NCI-H2227 (cell line): Measurements from ENCODE around the gene BTF3L4.
A peak's percentile ranks its signal among the peaks of the same experiment; 100 is the strongest.
"Not testable (repeated sequence)": the region's sequence is repeated elsewhere in the genome, so short reads cannot be mapped to it uniquely, and the experiment has no call there.

Experiments
- DNase-seq: peaks from one replicate; lab custom pipeline; 2025; ENCODE audit not compliant: unreplicated experiment; lab: John Stamatoyannopoulos, UW

Gene BTF3L4

DNA sequence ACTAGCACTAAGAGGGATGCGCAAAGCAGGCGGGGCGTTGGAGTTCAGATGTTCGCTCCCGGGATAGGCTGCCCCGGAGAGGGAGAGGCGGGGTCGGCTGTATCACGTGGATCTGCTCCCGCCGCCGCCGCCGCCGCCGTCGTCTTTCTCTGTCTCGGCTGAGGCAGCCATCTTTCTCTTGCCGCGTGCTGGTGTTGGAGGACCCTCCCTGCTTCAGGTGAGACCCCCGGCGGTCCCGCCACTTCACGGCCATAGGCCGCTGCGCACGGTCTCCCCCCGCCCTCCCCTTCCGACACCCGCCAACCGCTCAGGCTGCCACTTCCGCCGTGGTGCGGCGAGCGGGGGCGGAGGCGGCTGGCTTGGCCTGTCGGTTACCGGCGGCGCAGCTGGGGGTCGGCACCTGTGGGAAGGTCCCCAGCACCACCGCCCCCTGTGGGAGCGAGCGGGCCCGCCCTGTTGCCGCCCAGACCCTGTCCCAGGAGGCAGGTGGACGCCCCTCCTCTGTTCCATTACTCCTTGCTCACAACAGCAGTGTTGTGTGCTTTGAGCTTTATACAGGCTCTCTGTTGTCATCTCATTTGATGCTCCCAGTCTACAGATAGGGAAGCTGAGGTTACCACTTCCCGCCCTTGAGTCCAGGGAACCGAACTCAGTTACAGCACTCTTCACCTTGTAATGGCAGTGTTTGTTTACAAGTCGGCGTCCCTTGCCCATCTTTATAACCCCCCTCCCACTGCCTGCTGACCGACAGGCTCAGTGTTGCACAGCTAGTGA lies at the start of gene BTF3L4:
Gene BTF3L4, plus strand, starts transcription at position 133 of the 774 bp plus-strand sequence. CDS start 3,553 bp downstream, outside the sequence.
- peak; percentile 97 for DNase-seq

DNA sequence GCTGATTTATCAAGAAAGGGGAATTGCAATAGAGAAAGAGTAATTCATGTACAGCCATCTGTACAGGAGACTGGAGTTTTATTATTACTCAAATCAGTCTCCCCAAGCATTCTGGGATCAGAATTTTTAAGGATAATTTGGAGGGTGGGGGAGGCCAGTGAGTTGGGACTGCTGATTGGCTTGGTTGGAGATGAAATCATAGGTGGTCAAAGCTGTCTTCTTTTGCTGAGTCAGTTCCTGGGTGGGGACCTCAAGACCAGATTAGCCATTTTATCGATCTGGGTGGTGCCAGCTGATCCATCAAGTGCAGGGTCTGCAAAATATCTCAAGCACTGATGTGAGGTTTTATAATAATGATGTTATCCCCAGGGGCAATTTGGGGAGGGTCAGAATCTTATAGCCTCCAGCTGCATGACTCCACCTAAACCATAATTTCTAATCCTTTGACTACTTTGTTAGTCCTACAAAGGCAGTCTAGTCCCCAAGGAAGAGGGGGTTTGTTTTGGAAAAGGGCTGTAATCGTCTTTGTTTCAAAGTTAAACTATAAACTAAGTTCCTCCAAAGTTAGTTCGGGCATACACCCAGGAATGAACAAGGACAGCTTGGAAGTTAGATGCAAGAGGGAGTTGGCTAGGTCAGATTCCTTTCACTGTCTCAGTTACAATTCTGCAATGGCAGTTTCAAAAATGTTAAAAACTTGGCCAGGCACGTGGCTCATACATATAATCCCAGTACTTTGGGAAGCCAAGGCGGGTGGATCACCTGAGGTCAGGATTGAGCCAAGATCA lies 48.7 kb upstream of the BTF3L4 start:
- no peak for DNase-seq

DNA sequence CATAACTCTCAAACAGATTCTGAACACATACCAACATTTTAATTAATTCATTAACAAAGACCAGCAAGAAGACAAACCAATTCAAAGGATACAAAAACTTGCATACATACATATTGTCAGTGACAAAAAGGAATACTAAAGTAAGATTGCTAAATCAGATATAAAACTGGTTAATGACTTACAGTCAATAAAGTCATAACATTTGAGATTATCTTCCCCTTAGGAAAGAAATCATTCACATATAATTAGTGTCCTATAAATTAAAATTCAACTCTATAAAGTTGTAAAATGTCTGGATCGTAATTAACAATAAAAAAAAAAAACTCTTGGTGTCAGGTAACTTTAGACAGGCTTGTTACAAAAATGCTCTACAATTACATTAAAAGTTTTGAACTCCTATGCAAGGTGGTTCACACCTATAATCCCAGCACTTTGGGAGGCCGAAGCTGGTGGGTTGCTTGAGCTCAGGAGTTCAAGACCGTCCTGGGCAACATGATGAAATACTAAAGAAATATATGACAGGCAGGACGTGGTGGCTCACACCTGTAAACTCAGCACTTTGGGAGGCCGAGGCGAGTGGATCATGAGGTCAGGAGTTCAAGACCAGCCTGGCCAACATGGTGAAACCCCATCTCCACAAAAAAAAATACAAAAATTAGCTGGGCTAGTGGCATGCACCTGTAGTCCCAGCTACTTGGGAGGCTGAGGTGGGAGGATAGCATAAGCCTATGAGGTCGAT lies 47.9 kb upstream of the BTF3L4 start:
- no peak for DNase-seq

DNA sequence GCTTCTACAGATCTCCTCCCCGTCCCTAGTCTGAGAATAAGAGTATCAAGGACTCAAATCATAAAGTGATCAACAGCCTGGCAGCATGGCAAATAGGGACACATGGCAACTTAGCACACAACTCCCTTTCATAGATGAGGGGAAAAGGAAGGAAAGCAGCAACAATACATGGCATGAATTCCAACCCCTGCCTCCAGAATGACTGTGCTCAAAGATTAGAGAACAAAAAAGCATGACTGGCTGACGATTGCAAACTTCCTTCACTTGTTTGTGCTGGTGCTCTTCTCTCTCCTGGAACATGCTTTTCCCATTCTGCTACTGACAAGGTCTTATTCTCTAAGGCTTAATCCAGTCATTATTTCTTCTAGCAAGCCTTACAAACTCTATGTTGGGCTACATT lies 34.0 kb upstream of the BTF3L4 start:
- DNase-seq = no peak

DNA sequence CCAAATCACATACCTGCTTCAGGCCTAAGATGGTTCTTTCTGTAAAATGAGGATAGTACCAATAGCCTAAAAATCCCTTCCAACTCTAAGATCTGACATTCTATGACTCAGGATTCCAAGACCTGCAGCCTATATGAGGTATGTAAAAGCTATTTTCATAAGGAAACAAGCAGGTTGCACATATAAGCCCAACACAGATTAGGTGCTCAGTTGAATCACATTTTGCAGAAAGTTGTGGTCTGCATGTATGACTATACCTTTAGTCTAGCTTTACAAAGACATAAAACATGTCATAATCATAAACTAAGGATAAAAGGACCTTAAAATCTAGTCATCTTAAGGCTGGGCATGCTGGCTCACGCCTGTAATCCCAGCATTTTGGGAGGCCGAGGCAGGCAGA lies 29.8 kb upstream of the BTF3L4 start:
- DNase-seq = no peak

DNA sequence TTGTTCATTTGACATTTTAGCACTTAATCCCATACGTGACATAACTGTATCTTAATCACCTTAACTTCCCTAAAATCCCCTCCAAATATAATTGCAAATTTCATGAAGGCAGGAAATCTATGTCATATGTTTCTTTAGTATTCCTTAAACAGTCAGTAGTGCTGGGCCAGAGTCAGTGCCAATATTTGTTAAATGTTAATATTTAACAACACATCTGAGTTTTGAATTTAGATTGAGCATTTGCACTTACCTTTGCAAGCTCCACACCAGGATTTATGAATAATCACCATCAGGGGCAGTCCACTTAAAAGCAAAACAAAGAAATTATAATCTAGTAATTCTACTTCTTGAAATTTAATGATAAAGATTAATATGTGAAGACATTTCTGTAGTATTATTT lies 27.8 kb upstream of the BTF3L4 start:
- no peak for DNase-seq

DNA sequence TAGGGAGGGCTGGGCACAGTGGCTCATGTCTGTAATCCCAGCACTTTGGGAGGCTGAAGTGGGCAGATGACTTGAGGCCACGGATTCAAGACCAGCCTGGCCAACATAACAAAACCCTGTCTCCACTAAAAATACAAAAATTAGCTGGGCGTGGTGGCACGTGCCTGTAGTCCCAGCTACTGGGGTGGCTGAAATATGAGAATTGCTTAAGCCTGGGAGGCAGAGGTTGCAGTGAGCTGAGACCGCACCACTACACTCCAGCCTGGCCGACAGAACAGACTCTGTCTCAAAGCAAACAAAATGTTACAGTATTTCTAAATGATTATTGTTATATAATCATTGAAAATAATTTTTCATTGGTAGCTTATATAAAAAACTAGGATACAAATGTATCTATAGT lies 27.3 kb upstream of the BTF3L4 start:
- DNase-seq = not testable (repeated sequence)

DNA sequence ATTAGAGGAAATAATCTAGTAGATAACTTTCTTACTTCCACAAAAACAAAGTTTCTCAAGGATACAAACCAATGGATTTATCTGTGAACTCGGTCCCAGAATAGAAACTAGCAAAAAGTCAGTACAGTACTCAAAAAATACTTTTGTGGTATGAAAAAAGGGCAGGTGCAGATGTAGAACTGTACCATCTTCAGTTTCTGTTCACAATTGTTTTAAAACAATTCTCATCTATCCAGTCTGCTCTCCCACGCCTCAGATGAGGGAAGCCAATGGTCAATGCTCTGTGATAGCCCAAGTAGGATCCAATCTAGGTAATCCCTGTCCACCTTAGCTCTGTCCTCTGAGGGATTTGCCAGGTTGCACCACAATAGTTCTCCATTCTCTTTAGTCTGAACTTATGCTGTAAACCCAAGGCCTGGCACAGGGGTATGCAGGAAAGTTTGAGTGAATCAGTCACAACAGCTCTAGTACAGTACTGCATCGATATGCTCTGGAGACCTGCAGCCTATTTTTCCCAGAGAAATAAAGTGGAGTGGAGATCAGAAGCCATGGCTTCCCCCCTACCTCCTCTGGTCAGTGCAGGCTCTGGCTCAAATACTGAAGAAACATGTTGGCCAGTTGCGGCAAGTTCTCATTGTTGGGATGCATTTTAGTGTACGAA lies 23.8 kb upstream of the BTF3L4 start:
- no peak for DNase-seq

DNA sequence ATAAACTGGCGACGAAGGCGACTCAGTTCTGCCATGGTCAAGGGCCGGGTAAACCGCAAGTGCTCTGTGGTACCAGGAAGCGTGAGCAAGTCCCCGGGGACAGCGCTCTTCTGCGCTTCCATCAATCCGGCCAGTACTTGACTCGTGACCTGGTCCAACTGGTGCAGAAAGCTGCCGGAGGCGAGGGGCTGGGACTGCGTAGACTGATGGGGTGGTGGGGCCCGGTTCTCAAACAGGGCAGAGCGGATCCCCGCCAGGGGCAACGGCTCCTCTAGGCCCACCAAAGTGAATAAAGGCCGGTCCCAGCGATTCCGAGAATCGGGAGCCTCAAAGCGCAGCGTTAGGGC lies 23.3 kb upstream of the BTF3L4 start:
- DNase-seq = peak; percentile 50

DNA sequence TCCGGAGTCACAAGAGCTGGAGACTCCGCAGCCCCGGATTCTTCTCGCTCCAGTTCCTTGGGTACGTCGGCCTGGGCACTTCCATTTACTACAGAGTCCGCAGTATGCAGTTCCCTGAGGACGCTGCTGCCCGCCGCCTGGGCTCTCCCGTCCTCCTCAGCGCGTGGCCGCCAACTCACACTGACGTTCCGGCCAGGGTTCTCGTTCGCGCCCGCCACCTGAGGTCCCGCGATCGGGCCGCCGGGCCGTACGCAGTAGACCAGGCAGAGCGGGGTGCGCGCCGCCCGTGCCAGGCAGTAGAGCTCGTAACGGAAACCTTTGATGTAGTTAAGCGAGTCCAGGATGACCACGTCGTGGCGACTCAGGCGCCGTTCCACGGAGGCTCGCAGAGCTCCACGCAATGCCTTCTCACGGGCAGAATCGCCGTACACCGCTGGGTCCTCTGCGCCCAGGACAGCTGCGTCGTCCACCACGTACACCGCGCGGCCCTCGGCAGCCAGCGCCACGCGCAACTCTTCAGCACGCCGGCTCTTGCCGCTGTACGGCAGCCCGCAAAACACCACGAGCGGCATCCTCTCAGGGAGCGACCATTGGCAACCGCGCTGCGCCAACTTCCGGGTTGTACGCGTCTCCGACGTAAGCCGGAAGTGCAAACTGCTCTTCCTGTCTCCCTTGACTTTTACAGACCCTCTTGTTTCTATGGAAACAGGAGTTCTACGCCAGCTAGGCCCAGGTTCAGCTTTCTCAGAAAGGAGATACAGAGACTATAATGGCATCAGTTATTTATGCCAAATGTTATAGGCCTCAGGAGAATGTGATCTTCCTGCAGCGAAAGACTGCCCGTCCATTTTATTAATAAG lies 22.7 kb upstream of the BTF3L4 start, which contains the start of gene KTI12:
Gene KTI12, minus strand, starts transcription at position 621 of the 860 bp plus-strand sequence. Its CDS starts 49 bp downstream, at position 572.
- peak; percentile 96 for DNase-seq

DNA sequence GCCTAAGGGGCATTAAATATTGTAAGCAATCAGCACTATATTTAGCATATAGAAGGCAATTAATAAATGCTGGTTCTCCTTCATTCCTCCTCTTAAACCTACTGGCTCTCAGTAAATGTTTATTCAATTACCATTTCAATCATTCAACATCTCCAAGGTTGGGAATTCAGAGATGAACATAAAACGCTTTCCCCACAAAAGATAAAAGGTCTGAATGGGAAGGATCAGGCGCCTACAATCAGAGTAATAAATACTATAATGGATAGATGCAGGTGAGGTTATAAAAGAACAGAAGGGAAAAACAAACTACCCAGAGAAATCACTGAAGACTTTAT lies 22.1 kb upstream of the BTF3L4 start:
- peak; percentile 31 for DNase-seq

DNA sequence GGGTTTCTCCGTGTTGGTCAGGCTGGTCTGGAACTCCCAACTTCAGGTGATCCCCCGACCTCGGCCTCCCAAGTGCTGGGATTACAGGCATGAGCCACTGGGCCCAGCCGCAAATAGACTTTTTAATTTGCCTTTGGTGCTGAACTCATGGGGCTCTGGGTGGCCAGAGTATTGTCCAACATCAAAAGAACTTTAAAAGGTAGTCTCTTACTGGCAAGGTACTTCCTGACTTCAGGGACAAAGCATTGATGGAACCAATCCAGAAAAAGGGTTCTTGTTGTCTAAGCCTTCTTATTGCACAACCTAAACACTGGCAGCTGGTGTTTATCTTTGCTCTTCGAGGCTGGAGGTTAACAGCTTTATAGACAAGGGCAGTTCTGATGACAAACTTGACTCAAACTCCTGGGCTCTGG lies 18.7 kb upstream of the BTF3L4 start:
- no peak for DNase-seq

DNA sequence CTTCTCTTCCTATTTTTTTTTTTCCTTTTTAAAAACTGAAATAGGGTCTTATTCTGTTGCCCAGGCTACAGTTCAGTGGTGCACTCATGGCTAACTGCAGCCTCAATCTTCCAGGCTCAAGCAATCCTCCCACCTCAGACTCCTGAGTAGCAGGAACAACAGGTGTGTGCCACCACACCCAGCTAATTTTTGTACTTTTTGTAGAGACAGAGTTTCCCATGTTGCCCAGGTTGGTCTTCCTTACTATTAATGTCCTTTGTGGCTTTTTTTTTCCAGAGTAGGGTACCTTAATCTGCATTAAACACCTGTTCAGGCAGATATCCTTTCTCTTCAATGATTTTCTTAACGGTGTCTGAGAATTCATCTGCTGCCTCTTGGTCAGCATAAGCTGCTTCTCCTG lies 18.2 kb upstream of the BTF3L4 start:
- no peak for DNase-seq

DNA sequence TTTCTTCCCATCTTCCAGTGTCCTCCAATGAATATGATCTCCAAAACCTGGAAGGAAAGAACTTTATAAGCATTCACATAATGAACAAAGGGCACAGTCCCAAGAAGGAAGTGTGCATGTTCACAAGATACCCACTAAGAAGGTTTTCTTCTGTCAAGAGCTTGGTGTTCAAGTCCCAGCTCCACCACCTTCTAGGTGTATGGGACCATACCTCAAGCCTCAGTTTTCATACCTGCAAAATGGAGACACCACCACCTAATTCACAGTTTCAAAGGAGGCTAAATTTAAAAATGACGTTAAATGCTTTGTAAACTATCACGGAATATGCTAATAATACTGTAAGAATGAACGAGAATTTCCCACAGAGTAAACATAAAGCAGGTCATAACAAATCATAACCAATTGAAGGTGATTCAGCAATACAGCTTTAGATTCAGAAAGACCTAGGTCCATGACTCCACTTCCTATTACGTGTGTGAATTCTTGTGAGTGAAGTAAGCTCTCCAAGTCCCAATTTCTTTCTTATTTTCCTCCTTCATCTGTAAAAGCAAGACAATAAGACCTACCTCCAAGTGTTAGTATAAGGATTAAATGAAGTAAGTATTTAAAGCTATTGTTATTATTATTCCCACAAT lies 14.4 kb upstream of the BTF3L4 start:
- no peak for DNase-seq

DNA sequence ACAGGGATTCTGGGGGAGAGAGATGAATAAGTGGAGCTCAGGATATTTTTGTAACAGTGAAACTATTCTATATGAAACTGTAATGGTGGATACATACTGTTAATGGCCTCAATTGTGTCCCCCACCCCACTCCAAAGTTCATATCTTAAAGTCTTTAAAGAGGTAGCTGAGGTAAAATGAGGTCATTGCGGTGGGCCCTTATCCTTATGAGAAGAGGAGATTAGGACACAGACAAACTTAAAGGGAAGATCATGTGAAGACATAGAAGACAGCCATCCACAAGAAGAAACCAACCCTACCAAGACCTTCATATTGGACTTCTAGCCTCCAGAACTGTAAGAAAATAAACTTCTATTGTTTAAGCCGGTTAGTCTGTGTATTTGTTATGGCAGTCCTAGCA lies 10.9 kb upstream of the BTF3L4 start:
- DNase-seq = no peak

DNA sequence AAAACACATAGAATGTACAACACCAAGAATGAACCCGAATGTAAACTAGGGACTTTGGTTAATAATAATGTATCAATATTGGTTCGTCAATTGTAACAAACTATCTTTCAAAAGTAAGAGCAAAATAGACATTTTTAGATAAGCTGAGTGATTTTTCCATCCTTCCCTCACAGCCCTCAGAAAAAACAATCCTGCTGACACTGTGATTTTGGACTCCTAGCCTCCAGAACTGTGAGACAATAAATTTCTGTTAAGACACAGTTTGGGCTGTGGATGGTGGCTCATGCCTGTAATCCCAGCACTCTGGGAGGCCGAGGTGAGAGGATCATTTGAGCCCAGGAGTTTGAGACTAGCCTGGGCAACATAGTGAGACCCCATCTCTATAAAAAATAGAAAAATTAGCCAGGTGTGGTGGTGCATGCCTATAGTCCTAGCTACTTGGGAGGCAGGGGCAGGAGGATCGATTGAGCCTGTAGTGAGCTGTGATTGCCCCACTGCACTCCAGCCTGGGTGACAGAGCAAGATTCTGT lies 10.4 kb upstream of the BTF3L4 start:
- not testable (repeated sequence) for DNase-seq

DNA sequence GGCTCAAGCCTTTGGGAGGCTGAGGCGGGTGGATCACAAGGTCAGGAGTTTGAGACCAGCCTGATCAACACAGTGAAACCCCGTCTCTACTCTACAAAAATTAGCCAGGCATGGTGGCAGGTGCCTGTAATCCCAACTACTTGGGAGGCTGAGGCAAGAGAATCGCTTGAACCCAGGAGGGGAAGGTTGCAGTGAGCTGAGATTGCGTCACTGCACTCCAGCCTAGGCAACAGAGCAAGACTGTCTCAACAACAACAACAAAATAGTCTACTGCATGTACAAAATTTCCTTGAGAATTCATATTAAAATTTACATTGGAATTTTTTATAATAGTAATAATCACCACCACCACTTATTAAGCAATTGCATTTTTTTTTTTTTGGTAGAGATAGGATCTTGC lies 6.8 kb upstream of the BTF3L4 start:
- not testable (repeated sequence) for DNase-seq

DNA sequence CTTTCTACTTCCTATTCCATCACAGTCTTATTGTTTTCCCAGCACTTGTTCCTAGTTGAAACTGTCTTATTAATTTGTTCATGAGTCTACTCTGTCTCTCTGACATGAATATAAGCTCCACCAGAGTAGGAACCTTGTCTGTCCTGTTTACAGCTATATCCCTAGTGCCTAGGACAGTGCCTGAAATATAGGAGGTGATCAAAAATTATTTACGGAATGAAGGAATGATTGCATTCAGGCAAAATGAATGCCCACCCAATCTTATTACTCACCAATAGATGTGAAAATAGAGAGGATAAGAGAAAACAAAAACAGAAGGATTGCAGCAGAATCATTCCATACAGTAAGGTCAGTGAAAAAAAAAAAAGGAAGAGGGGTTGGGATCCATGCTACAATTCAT lies 2.2 kb upstream of the BTF3L4 start:
- DNase-seq = no peak

DNA sequence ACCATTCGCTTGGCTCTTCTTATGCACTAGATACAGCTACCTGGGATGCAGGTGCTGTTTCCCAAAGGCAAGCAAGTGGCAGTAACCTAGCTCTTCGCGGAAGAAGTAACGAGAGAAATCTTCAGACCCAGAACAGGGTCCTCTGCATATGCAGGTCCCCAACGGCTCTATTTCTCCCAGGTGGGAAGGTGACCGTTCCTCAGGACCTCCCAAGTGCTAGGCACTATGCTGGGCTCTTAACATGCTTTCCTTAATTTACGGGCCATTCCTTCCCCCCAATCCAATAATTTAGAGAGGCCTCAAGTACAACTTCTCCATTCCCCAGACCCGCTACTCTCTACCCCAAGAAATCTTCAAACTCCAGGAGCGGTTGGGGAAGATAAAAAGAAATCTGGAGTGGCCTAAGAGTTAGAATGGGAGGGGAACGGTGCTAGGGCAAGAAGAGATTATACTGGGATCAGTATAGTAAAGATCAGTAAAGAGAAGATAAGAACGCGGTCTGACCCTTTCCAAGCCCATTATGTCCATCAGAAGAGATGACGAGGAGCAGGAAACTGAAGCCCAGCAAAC lies 1.5 kb upstream of the BTF3L4 start:
- no peak for DNase-seq
